HG02884 (cell line): ENCODE data around the gene TMEM86B.
"Not testable (repeated sequence)": the region's sequence is repeated elsewhere in the genome, so short reads cannot be mapped to it uniquely, and the experiment has no call there.

ENCODE experiments used
- ATAC-seq: cut with Tn5 transposase; IDR thresholded peaks from one replicate; pipeline ENCODE4 v1.9.1; 2021; ENCODE audit warnings: mild to moderate bottlenecking, moderate library complexity; ENCODE audit not compliant: unreplicated experiment

TMEM86B gene

GRCh38 chr19:55242517-55242916 is 14.0 kb upstream of the TMEM86B start:
- ATAC-seq, result no peak

DNA sequence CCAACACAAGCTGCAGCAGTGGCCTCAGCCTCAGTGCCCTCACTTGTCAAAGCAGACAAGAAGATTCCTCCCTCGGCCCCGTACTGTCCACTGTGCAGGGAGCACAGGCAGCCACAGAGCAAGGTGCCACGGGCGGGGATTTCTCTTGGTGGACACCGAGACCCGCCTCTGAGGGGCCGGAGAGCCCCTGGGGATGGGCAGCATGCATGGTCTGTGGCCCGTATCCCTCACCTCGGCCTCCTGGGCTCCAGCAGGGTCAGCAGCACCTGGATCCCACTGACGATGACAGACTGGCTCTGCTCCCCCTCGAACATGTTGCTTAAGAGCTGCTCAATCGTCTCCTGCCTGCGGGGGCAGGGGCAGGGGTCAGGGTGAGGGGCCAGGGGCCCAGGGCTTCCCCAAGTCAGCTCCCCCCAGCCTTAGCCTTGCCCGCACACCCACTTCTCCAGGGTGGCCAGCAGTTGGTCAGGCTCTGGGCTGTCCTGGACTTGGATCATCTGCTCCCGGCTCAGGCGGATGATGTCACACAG is 13.4 kb upstream of the TMEM86B start:
- ATAC-seq, result no peak

- ATAC-seq, result no peak
These were observed 12.8 kb upstream of the TMEM86B start for GRCh38 chr19:55241143-55241934.

- no peak for ATAC-seq
These were observed 12.1 kb upstream of the TMEM86B start for GRCh38 chr19:55240713-55241020.

DNA sequence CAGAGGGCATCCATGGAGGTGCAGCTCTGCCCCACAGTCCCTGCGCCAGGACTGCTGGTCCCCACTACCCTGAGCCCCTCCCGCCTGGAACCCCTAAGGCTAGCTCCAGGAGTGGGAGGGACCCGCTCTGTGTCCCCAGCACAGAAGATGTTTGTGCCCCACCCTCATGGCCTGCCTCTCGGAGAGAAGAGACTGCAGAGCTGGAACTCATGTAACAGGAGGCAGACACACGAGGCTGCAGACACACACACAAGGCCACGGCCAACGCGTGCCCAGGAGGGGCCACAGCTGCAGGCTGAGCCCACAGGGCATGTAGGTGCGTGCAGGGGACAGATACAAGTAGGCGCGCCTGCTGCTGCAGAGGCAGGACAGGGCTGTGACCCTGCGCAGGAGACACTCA is 10.4 kb upstream of the TMEM86B start:
- ATAC-seq, result no peak

GRCh38 chr19:55238030-55238429 is 9.5 kb upstream of the TMEM86B start:
- no peak for ATAC-seq

DNA sequence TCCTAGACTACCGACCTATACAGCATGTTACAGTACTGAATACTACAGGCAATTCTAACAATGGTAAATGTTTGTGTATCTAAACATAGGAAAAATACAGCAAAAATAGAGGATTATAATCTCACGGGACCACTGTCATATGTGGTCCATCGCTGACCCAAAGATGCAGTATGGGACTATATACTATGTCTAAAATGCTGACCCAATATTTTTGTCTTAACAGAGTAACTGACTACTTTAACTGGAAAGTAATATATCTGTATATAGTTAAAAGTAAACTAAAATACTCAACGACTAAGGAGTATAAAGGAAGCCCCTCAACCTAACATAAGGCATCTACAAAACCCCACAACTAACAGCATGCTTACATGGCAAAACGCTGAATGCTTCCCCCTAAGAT is 4.4 kb upstream of the TMEM86B start:
- no peak for ATAC-seq

DNA sequence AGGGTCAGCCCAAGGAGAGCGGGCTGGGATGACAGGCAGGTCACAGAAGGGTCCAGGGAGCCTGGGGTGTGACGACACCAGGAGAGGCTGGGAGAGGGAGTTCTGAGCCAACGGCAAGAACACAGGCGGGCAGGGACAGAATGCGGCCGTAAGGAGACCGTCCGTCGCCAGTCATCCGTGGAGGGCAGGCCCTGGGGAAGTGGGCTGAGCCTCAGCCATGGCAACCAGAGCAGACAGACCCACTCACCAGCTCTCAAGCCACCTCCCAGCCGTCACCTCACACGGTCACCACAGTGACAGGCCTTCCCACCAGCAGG is 3.7 kb upstream of the TMEM86B start:
- no peak for ATAC-seq

GRCh38 chr19:55231391-55232285 is 3.1 kb upstream of the TMEM86B start:
- no peak for ATAC-seq

GRCh38 chr19:55230780-55231179 is 2.2 kb upstream of the TMEM86B start:
- no peak for ATAC-seq

DNA sequence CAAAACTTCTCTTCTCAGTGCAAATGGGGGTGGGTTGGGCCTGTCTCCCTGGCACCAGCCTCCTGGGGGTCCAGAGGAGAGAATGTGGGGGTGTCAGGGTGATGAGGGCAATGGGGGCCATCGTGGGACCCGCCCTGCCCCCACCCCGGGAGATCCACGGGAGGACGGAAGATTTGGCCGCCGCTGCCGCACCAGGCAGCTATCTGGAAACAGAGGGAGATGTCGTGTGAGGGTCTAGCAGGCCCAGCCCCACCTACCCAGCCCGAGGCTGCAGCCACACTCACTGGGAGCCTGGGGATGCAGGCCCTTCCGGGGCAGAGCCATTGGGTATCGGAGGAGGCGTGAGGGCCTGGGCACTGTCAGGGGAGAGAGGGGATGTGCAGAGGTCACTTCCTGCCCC is 1.8 kb upstream of the TMEM86B start:
- ATAC-seq, result no peak

DNA sequence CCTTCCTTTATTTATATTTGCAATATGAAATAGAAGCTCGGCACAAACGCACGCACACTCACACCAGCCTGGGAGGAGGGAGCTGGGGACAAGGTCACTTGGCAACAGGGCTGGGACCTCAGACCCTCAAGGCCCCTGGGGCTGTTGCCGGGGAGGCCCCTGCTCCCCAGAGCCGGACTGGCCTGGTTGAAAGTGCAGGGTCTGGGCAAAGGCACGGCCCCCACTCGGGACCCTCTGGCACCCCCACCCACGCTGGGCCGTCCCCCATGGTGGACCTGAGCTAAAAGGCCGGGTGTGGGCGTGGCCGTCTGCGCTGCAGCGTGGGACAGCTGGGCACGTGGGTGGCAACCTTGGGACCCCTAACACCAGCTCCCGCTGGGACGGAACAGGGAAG is 1.2 kb upstream of the TMEM86B start:
- no peak for ATAC-seq

DNA sequence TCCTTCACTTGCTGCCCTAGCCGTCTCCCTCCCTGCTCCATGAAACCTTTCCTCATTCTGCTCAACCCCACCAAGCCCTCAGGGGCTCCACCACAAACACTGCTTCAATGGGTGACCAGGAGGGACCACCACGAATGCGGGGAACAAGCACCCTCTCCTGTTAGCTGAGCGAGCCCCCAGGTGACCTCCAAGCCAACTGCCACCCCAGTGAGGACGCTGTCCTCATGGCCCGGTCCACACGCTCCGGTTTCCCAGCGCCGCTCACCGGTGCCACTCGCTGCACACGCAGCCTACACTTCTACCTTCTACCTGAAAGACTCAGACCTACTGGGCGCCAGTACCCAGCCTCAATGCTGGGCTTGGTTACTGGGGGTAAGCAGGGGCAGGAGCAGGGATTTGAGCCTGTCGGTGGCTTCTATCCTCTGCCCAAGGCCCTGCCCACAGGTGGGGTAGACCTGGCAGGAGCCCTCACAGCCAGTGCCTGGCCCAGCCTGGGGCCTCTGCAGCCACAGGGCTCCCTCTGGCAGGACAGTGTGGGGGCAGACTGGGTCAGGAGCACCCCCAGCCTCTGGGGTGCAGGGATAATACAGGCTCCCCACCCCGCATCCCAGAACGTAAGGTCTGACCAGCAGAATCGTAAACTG is 704 bp upstream of the TMEM86B start:
- ATAC-seq, result no peak

DNA sequence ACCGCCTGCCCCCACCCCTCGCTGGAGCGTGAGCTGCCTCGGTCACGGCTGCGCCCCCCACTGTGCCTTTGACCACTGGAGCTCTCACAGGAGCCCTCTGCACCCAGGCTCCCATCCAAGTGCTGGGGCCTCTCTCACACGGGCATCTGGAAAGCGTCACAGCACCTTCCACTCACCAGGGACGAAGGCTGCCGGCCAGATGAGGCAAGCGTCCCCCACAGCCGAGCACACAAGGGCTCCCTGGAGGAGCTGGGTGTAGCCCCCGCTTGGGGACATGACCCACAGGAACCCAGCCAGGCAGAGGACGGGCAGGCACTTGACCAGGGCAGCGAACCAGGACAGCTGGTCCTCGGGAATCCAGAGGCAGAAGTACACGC is 560 bp downstream of the TMEM86B start:
- ATAC-seq, result no peak

DNA sequence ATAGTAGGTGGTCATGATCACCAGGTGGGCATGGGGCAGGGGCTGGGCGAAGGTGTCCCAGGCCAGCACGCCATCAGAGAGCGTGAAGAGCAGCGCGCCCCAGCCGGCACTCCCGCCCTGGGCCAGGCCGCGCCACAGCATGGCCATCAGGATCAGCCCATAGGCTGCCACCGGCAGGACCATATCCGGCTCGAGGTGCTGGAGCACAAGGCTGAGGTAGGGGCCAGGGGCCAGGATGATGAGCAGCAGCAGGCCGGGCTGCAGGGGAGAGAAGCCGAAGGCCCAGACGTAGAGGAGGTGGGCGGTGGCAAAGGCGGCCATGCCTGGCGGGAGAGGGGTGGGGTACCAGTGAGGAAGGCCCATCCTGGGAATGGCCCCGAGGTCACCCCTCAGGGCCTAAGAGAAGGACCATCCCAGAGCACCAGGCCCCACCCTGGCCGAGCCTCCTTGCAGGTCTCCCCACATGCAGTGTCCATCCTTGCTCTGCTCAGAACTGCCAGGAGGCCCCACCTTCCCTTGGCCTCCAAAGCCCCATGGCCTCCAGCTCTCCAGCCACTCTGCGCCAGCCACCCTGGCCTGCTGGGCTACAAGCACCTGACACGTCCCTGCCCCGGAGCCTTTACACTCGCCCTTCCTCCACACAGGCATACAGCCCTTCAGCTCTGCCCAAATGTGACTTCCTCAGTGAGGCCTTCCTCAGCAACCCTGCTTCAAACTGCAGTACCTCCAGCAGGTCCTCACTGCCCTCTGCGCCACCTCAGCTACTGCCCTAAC is 1.1 kb downstream of the TMEM86B start:
- ATAC-seq, result no peak

GRCh38 chr19:55226788-55227187 is 1.8 kb downstream of the TMEM86B start:
- no peak for ATAC-seq

- no peak for ATAC-seq
These were observed 2.3 kb downstream of the TMEM86B start for GRCh38 chr19:55226273-55226672.

- no peak for ATAC-seq
These were observed 3.1 kb downstream of the TMEM86B start for GRCh38 chr19:55225415-55225958.

- ATAC-seq, result not testable (repeated sequence)
These were observed 3.7 kb downstream of the TMEM86B start for GRCh38 chr19:55224679-55225414.

- ATAC-seq, result no peak
These were observed 4.4 kb downstream of the TMEM86B start for GRCh38 chr19:55224038-55224665.
